Vagina (tissue), 2 donors: Measurements from ENCODE around the gene FBXO10.

ENCODE experiments used
- POLR2AphosphoS5 ChIP-seq, 2 donors: sonication (generic); formaldehyde crosslinking; IDR thresholded peaks; one replicate each; pipeline ENCODE4 v1.9.0; 2017; ENCODE audit warnings: antibody characterized with exemption in 2 of 2, mild to moderate bottlenecking in 2 of 2, low read depth in 1 of 2; ENCODE audit not compliant: insufficient read depth in 1 of 2
- TF ChIP-seq, protein P1 (sequence below), 3 experiments: fragments of 450-650 bp in 2 of 3; fragments of 200-600 bp in 1 of 3; sonication (generic) in 1 of 3; IDR thresholded peaks; one replicate each; pipeline ENCODE4 v1.5.1; 2017 to 2019; ENCODE audit warnings: antibody characterized with exemption in 3 of 3, mild to moderate bottlenecking in 2 of 3, moderate library complexity in 2 of 3

DNA sequence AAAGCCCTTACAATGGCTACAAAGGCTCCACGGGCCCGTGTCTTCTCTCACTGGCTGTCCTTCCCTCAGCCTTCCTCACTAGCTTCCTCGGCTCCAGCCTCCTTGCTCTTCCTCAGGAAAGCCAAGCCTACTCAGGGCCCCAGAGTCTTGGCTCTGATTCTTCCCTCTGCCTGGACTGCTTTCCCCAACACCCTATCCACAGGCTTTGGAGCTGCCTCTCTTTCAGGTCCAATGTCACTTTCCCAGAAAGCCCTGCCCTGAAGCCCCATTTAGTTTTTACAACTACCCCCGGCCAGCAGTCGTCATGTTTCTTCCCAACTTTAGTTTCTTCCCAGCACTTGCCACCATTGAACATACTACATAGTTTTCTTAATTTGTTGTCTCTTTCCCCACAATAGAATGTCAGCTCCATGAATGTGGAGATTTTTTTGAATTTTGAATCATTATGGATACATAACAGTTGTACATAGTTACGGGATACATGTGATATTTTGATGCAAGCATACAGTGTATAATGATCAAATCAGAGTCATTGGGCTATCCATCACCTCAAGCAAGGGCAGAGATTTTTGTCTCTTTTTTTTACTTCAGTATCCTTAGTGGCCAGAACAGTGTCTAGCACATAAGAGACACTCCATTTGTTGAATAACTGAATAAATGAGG, 33.7 kb upstream of the FBXO10 start:
- TF ChIP-seq, protein P1, sequence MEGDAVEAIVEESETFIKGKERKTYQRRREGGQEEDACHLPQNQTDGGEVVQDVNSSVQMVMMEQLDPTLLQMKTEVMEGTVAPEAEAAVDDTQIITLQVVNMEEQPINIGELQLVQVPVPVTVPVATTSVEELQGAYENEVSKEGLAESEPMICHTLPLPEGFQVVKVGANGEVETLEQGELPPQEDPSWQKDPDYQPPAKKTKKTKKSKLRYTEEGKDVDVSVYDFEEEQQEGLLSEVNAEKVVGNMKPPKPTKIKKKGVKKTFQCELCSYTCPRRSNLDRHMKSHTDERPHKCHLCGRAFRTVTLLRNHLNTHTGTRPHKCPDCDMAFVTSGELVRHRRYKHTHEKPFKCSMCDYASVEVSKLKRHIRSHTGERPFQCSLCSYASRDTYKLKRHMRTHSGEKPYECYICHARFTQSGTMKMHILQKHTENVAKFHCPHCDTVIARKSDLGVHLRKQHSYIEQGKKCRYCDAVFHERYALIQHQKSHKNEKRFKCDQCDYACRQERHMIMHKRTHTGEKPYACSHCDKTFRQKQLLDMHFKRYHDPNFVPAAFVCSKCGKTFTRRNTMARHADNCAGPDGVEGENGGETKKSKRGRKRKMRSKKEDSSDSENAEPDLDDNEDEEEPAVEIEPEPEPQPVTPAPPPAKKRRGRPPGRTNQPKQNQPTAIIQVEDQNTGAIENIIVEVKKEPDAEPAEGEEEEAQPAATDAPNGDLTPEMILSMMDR (IDR thresholded peaks at IDR 0.05) = no peak
- no peak for TF ChIP-seq POLR2AphosphoS5 (IDR thresholded peaks at IDR 0.05; ENCODE audit: insufficient read depth in 1 of 2, low read depth in 1 of 2)
